GM19328 (cell line): ENCODE measurements around the gene CARHSP1.
"Not testable (repeated sequence)": the region's sequence is repeated elsewhere in the genome, so short reads cannot be mapped to it uniquely, and the experiment has no call there.

Experiments
- ATAC-seq: cut with Tn5 transposase; IDR thresholded peaks from one replicate; pipeline ENCODE4 v1.9.1; 2021; ENCODE audit warnings: mild to moderate bottlenecking, moderate library complexity; ENCODE audit not compliant: unreplicated experiment

Gene CARHSP1

GRCh38 chr16:8858994-8859912 lies 9.6 kb downstream of the CARHSP1 start:
- ATAC-seq = no peak

- ATAC-seq = no peak
These were observed 12.8 kb downstream of the CARHSP1 start for GRCh38 chr16:8855972-8856371.

GRCh38 chr16:8855051-8855786 lies 13.6 kb downstream of the CARHSP1 start:
- ATAC-seq = no peak

- no peak for ATAC-seq
These were observed 14.4 kb downstream of the CARHSP1 start for GRCh38 chr16:8854298-8854948.

DNA sequence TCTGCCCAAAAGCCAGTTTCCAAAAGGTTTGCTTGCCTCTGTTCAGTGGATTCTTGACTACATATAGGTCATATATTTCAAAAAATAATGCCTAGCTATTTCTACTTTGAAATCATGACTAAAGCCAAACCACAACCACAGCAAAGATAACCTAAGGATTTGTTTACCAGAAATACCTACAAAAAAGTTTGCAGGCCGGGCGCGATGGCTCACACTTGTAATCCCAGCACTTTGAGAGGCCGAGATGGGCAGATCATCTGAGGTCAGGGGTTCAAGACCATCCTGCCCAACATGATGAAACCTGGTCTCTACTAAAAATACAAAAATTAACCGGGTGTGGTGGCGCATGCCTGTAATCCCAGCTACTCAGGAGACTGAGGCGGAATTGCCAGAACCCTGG lies 15.2 kb downstream of the CARHSP1 start:
- ATAC-seq = no peak

DNA sequence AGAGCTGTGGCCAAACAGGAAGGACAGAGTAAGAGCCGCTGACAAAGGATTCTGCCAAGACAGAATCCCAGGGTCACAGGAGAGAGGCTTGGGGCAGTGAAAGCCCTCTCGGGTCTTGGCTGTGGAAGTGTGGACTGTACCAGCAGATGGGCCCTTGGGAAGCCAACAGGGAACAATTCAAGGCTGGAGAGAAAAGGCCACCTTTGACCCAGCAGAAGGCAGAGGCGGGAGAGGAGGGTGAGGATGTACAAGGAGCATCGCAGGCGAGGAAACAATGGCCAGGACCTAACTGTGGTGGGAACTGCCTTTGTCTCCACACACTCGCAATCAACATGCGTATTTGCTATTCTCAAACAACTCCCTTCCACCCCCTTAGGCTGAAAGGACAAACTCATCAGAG lies 15.7 kb downstream of the CARHSP1 start:
- ATAC-seq = no peak

- ATAC-seq = no peak
These were observed 16.3 kb downstream of the CARHSP1 start for GRCh38 chr16:8852534-8852933.

DNA sequence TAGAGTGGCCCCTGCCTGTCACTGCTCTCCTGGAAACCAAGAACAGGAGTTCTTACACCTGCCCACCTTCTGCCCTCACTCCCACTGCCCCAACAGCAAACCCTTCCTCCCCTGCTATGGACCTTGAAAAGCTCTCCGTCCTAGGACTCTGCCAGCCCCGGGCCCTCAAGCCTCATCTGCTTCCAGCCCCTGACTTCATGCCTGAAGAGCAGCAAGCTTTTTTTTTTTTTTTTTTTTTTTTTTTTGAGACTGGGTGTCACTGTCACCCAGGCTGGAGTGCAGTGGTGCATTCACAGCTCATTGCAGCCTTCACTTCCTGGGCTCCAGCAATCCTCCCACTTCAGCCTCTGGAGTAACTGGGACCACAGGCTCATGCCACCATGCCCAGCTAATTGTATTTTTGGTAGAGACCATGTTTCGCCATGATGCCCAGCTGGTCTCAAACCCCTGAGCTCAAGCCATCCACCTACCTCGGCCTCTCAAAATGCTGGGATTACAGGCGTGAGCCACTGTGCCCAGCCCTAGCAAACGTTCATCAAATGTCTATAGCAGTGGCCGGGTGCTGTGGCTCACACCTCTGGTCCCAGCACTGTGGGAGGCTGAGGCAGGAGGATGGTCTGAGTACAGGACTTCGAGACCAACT lies 16.9 kb downstream of the CARHSP1 start:
- ATAC-seq = no peak

- no peak for ATAC-seq
These were observed 18.4 kb downstream of the CARHSP1 start for GRCh38 chr16:8850279-8850885.

- ATAC-seq = no peak
These were observed 19.3 kb downstream of the CARHSP1 start for GRCh38 chr16:8849411-8850011.

GRCh38 chr16:8848939-8849391 lies 19.8 kb downstream of the CARHSP1 start:
- no peak for ATAC-seq

DNA sequence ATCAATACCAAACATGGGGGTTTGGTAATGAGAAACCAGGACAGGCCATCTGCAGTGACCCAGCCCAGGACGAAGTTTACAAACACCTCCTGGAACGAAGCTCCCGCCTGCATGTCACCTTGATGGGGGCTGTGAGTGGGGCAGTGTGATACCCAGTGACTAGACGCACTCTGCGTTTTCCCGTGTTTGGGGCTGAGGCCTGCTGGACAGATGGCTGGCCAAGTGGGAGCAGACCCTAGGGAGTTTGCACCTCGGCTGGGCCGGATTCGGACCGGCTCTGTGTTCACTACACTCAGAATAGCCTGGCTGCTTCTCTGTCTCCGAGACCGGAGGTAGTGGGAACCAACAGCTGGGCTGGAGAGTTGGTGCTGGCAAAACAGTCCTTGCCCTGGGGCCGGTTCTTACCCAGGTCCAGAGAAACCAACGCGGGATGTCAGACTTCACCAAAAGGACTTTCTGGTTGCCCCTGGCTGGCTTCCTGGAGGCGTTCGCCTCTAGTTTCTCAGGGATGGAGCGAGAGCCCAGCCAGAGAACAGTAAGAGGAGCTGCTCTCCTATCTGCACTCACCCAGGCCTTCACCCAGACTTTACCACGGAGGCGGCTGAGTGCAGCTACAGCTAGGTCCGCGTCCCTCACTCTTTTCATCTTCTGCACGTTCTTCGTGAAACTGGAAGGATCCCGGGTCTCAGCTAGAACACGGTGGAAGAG lies 20.4 kb downstream of the CARHSP1 start:
- no peak for ATAC-seq

- no peak for ATAC-seq
These were observed 21.2 kb downstream of the CARHSP1 start for GRCh38 chr16:8847623-8848022.

GRCh38 chr16:8847145-8847544 lies 21.7 kb downstream of the CARHSP1 start:
- no peak for ATAC-seq

GRCh38 chr16:8846401-8846932 lies 22.3 kb downstream of the CARHSP1 start:
- no peak for ATAC-seq

- ATAC-seq = no peak
These were observed 23.0 kb downstream of the CARHSP1 start for GRCh38 chr16:8845699-8846298.

DNA sequence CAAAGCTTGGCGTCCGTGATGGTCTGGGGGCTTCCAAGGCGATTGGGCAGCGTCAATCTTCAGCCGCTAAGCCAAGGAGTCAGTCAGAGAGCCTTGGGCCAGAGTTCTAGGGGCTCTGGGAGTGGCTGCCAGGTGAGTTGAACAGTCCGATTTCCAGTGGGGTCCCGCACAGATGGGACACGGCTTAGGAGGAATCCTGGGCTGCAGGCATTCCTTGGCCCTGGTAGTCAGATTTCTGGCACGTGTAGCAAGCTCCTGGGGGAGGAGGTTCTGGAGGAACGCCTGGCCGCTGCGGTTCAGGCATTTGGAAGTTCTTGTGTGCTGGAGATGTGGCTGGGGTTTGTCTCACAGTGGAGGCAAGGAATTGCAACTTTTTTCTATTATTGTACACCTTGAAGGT lies 25.5 kb downstream of the CARHSP1 start:
- ATAC-seq = not testable (repeated sequence)

GRCh38 chr16:8842016-8842415 lies 26.8 kb downstream of the CARHSP1 start:
- ATAC-seq = not testable (repeated sequence)

- not testable (repeated sequence) for ATAC-seq
These were observed 31.2 kb downstream of the CARHSP1 start for GRCh38 chr16:8837594-8837993.
